GM18870 (cell line): Measurements from ENCODE around the gene PRKAR2B.
"Not testable (repeated sequence)": the region's sequence is repeated elsewhere in the genome, so short reads cannot be mapped to it uniquely, and the experiment has no call there.

Experiments
- ATAC-seq: cut with Tn5 transposase; IDR thresholded peaks from one replicate; pipeline ENCODE4 v1.9.1; 2021; ENCODE audit warnings: moderate library complexity; ENCODE audit not compliant: unreplicated experiment

PRKAR2B gene

DNA sequence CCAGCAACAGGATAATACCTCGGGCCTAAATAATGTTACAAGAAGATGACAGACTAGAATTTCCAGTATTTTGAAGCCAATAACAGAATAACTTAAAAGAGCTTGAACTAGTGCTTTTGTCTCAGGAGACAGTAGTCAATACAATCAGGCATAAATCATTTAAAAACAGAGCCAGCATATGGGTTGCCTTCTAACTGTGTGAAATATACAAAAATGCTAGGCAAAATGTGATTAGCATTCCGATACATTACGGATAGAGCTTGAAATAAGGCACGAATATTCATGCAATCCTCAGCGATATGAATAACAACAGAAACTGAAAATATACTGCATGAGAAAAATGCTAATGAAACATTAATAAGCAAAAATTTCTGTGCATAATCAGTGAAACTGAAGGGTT is 18.3 kb upstream of the PRKAR2B start:
- no peak for ATAC-seq

DNA sequence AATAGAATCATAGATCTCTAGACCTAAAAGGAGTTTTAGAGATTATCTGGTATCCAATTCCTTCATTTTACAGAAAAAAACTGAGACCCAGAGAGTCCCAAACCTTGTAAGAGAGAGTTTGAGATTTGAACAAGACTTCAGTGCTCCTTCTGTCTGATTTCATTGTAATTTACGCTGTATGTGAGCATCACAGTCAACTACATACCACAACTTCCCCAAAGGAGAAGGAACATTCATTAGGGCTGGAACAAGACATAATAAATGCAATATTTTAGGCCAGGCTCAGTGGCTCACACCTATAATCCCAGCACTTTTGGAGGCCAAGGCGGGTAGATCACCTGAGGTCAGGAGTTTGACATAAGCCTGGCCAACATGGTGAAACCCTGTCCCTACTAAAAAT is 17.3 kb upstream of the PRKAR2B start:
- no peak for ATAC-seq

DNA sequence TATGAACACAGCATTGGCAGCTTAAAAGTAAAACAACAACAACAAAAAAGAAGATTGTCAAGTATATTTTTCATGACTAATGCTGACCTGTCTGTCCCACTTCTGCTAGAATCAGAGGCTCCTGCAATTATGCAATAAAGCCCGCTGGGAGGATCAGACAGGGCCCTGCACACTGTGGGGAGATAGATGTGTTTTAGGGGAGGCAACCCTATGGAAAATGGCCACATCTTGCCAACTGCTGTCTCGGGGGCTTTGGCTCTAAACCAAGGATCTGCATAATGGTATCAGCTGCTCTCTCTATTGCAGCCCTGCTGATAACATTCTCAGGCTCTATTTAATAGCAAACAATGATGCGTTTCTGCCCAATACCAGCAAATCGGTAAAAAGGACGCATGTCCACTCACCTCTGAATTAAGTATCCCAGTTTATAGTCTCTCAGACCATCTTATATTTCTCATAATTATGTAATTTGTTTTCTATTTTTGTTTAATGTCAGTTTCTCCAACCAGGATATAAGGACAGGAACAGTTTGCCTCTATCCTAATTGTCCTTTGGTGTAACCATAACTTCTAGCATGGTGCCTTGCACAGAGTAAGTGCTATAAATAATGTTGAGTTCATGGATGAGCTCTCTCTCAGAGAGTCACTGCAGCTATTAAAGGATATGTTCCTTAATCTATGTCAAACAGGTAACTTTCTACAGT is 15.3 kb upstream of the PRKAR2B start:
- no peak for ATAC-seq

DNA sequence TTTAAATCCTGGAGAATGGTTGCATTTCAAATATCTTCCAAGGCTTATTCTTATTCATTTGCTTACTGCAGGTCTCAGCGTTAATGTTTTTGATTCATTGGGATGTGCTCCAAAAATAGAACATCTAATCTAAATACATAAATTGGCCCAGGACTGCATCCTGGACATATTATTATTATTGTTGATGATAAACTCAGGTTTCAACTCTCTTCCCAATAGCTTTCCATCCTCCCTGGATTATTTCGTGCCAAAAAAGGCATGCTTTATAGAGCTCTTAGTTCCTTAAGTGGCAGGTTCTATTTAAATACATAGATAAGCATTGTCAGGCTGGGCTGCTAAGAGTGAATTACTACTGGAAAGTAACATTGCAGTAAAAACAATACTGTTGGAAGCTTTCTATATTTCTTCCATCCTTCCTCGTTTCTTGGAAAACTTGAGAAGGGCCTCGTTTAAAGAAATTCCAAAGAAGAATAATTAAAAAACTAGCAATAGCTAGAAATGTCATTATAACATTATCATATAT is 14.7 kb upstream of the PRKAR2B start:
- no peak for ATAC-seq

DNA sequence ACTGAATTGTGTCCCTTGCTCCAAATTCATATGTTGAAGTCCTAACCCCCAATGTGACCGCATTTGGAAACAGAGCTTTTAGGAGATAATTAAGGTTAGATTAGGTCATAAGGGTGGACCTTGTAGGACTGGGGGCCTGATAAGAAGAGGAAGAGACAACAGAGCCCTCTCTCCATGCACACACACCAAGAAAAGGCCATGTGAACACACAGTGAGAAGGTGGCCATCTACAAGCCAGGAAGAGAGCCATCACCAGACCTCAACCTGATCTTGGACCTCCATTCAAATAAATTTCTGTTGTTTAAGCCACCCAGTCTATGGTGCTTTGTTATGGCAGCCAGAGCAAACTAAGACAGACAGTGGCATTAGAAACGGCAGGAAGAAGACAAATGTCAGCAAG is 12.5 kb upstream of the PRKAR2B start:
- no peak for ATAC-seq

- ATAC-seq, result no peak
These were observed 11.6 kb upstream of the PRKAR2B start for GRCh38 chr7:107032720-107033438.

DNA sequence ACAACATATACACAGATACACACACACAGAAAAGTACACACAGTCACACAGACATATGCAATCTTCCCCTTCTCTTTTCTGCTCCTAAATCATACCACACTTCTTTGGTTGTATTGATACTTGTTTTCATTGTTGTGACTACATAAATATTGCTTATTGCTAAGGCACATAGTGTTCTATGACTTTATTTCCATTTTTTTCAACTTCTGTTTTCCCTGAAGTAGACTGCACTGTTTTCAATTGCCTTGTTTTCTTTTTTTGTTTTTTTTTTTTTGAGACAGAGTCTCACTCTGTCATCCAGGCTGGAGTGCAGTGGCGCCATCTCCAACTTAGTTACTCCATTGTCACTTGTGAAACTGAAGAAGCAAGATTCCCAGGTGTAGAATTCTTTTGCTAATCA is 10.0 kb upstream of the PRKAR2B start:
- ATAC-seq, result no peak

DNA sequence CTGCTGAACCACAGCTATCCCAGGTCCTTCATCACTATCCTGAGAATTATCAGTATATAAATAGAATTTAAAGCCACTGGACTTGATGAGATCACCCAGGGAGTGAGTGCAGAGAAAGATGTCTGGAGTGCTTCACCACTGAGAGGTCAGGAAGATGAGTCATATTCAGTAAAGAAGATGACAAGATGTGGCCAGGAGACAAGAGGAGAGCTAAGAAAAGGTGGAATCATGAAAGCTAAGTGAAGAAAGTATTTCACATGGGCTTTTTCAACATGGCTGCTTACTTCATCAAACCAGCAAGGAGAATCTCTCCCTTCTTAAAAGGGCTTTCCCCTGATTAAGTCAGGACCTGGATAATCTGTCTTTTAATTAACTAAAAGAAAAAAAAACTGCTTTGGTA is 9.1 kb upstream of the PRKAR2B start:
- ATAC-seq, result no peak

- no peak for ATAC-seq
These were observed 8.0 kb upstream of the PRKAR2B start for GRCh38 chr7:107036535-107036934.

- ATAC-seq, result no peak
These were observed 6.5 kb upstream of the PRKAR2B start for GRCh38 chr7:107037717-107038603.

GRCh38 chr7:107039199-107039900 is 5.2 kb upstream of the PRKAR2B start:
- no peak for ATAC-seq

- no peak for ATAC-seq
These were observed 3.4 kb upstream of the PRKAR2B start for GRCh38 chr7:107041097-107041496.

DNA sequence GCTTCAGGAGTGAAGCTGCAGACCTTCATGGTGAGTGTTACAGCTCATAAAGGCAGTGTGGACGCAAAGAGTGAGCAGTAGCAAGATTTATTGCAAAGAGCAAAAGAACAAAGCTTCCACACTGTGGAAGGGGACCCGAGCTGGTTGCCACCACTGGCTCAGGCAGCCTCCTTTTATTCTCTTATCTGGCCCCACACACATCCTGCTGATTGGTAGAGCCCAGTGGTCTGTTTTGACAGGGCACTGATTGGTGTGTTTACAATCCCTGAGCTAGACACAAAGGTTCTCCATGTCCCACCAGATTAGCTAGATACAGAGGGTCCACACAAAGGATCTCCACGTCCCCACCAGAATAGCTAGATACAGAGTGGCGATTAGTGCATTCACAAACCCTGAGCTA is 2.7 kb upstream of the PRKAR2B start:
- not testable (repeated sequence) for ATAC-seq

GRCh38 chr7:107042326-107042910 is 2.1 kb upstream of the PRKAR2B start:
- not testable (repeated sequence) for ATAC-seq

DNA sequence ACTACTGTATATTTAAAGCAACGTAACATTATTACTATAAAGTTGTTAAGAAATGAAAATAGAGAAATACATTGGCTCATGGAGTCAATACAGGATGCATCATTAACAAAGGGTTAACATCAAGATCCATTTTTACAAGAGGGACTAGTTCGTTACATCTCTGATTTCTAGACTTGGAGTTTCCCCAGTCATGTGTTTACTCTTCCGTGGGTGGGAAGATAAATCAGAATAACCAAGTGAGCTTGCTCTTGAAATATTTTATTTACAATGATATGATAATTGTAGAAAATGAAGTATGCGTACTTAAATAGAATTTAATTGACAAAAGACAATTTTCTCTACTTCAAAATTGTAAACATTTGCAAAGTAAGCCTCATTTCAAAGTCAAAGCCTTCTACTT is 1.0 kb upstream of the PRKAR2B start:
- ATAC-seq, result no peak

- no peak for ATAC-seq
These were observed 571 bp upstream of the PRKAR2B start for GRCh38 chr7:107043921-107044346.

GRCh38 chr7:107045195-107045960 is 873 bp downstream of the PRKAR2B start:
- no peak for ATAC-seq

DNA sequence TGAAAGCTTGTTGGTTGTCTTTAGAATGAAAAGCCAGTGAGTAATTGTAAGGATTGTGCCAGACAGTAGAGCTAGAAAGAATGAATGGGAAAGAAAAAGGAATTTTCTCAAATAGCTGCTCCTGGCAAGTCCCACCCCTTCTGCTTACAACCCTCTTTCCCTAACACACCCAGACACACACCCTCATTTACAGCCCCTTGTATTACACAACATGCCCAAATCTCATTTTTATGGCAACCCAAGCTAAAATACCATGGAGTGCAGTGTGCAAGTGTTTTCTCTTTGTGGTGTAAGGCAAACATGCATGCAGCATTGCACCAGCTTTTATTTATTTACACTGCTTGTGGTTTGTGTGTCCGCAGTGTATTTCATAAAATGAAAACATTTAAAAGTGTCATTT is 1.5 kb downstream of the PRKAR2B start:
- no peak for ATAC-seq

DNA sequence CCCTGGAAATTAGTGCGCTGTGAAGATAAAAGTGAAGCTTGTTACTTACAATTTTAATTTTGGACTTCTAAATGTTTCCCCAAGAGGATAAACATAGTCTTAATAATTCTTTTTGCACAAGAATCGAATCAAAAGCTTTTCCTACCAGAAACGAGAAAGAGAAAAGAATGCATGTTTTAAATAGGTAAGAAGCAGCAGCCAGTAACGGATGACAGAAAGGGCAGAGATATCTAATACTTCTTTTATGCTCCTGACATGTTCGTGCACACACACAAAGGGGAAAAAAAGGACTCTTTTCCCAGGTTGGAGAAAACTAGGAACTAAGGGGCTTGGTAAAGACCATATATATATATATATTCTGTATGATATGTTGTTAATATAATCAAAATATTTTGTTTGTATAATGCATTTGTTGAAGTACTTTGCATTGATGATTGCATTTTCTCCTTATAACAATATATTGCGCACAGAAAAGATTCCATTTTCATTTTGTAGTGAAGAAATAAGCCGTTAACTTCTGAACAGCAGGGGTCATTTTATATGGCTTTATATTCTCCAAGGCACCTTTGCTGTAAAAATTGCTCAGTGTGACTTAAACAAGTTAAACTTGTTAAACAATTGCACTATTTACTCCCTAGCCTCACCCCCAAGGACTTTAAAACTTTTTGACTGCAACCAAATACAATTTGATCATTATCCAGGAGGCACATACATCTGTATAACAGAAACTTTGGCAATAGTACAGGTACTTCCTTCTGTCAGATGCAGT is 2.2 kb downstream of the PRKAR2B start:
- no peak for ATAC-seq
